HUES64 (cell line): ENCODE data around the gene HYAL2.

Experiments used
- H3K27ac ChIP-seq: 2 replicates; pipeline ENCODE4 v1.7.0; 2013; ENCODE audit warnings: low read depth, low read length, inconsistent platforms
- H3K27me3 ChIP-seq: 2 replicates; pipeline ENCODE4 v1.6.1; 2013; ENCODE audit warnings: mild to moderate bottlenecking, low read length; ENCODE audit not compliant: insufficient read depth
- H3K36me3 ChIP-seq: 2 replicates; pipeline ENCODE4 v1.6.1; 2013; ENCODE audit warnings: mild to moderate bottlenecking, low read length; ENCODE audit not compliant: insufficient read depth
- H3K4me1 ChIP-seq: 2 replicates; pipeline ENCODE4 v1.6.1; 2013; ENCODE audit warnings: mild to moderate bottlenecking, low read length, moderate library complexity; ENCODE audit not compliant: insufficient read depth
- H3K4me3 ChIP-seq: 2 replicates; pipeline ENCODE4 v1.5.1; 2013; ENCODE audit warnings: mild to moderate bottlenecking, low read length, moderate library complexity
- H3K9ac ChIP-seq: 2 replicates; pipeline ENCODE4 v1.6.1; 2013; ENCODE audit warnings: mild to moderate bottlenecking, low read depth, low read length
- H3K9me3 ChIP-seq: 2 replicates; pipeline ENCODE4 v1.6.1; 2013; ENCODE audit warnings: low read depth, low read length; ENCODE audit not compliant: insufficient read depth
- WGBS: fragments of 150-250, 120-280 bp; methylation state at CpG from one replicate; pipeline ENCODE4 v1.1.7; 2013; ENCODE audit warnings: missing lambda C conversion rate; 5-methylcytosine and 5-hydroxymethylcytosine counted together

Gene HYAL2

DNA sequence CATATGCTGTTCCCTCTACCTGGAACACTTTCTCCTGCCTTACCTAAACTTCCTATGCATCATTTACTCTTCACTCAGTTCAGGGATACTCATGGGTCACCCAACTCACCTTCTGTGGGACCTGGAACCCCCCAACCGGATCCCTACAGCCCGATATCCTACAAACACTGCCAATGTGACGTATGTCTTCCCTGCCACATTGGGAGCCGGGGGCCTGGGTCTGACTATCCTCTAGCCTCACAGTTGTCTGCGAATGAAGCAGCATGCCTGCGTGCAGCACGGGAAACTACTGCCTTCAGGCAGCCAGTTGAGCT is 27.6 kb upstream of the HYAL2 start:
- Histone ChIP-seq H3K27ac (no peak overlapping the region), H3K4me3 (peak overlapping the region; percentile 81), H3K27me3 (peaks cover 13% of the 10 kb centered on the region), H3K36me3 (peaks cover 24% of the 10 kb centered on the region), H3K4me1 (peaks cover 3% of the 10 kb centered on the region; the same call in 1 of the 2 replicates), H3K9me3 (no peaks in the 10 kb centered on the region), H3K9ac (peak overlapping the region; percentile 14; the same call in 1 of the 2 replicates)
- WGBS = 42% methylated on average over 7 of the region's 7 CpGs

DNA sequence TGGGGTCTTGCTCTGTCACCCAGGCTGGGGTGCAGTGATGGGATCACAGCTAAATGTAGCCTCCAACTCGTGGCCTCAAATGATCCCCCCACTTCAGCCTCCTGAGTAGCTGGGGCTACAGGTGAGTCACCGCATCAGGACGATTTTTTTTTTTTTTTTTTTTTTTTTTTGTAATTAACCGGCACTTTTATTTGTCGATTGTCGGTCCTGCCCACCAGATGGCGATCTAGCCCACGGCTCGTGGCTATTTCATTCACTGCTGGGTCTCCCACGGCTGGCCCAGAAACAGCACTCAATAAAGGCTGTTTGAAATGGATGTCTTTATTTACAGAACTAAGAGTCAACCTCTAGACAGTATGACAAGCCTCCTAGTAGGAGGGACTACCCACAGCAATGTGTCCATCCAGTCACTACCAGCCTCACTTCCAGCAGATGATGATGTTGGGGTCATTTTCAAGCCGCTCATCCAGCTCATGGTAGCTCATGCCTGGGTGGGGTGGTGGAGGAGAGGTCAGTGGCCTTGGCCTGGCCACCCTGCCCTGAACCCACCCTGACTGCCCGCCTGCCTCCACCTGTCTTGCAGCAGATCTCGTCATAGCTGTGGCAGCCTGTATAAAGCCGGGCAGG is 24.8 kb upstream of the HYAL2 start:
- Histone ChIP-seq H3K27ac (no peak overlapping the region), H3K4me1 (peaks cover 3% of the 10 kb centered on the region; the same call in 1 of the 2 replicates)

DNA sequence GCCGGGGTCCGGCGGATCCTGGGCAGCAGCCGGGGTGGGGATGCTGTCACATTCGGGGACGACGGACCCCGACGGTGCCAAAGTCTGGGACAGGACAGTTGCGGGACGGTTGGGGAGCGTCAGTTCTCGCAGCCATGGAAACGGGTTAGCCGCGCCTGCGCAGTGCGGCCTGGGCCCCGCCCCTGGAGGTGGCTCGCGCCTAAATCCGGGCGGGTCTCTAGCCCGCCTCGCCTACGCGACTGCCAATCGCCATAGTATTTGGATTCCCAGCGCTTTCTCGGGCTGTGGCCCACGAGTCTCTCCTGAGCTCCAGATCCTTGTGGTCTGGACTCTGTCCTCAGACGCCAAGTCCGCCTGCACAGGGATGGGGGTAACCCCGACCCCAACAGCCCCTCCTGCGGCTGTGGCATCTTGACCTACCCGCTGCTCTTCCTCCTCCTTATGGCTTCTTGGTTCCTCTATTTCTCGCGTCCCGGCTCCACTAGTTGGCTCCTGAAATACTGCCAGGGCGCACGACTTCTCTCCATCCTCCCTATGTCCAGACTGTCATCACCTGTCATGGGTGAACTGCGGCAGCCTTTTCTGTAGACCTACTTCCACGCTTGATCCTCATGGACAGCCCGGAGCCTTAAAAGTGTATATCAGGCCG is 23.2 kb upstream of the HYAL2 start, which contains the start of gene ZMYND10:
TSS of gene ZMYND10 (minus strand) at position 147 of the 649 bp plus-strand sequence. CDS start 153 bp downstream, outside the sequence.
- Histone ChIP-seq H3K27ac (no peak within 1 kb of the TSS), H3K4me3 (peak within 1 kb of the TSS; percentile 56), H3K36me3 (peaks cover 7% of the 10 kb centered on the region), H3K9me3 (no peaks in the 10 kb centered on the region), H3K27me3 (peaks cover 46% of the 10 kb centered on the region), H3K9ac (no peak within 1 kb of the TSS; the same call in 1 of the 2 replicates), H3K4me1 (no peaks in the 10 kb centered on the region)
- 11% methylated on average over 45 of the region's 45 CpGs for WGBS

More for the DNA sequence above, 24.8 kb upstream of the HYAL2 start:
- 36% methylated on average over 12 of the region's 14 CpGs for WGBS
- Histone ChIP-seq H3K27me3 (peaks cover 30% of the 10 kb centered on the region), H3K36me3 (peaks cover 7% of the 10 kb centered on the region), H3K9me3 (no peaks in the 10 kb centered on the region), H3K9ac (no peak overlapping the region), H3K4me3 (no peak overlapping the region)

DNA sequence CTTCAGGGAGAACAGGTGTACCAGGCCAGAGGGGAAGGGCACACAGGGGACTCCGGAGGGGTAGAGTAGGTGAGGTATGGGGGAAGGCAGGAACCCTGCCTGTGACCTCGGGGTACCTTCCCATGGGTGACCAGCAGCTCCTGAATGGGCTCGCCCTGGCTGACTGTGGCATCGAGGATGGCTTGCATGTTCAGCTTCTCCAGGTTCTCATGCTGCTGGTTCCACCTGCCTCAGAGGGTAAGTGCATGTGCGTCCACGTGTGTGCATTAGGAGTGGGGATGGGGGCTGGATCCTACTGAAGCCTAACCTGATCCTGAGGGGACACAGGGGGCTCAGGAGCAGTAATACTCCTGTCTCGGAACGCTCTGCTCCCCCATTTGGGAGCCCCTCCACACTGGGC is 22.5 kb upstream of the HYAL2 start:
- peaks cover 53% of the 10 kb centered on the region for H3K27me3 ChIP-seq
- no peak overlapping the region for H3K27ac ChIP-seq
- H3K36me3 ChIP-seq = peaks cover 7% of the 10 kb centered on the region
- no peaks in the 10 kb centered on the region for H3K9me3 ChIP-seq
- H3K4me3 ChIP-seq = peak overlapping the region; percentile 56
- 61% methylated on average over 8 of the region's 8 CpGs for WGBS
- H3K4me1 ChIP-seq = 0 out of 2 replicates have a peak, but pooled peaks cover 2% of the 10 kb centered on the region
- H3K9ac ChIP-seq = no peak overlapping the region

DNA sequence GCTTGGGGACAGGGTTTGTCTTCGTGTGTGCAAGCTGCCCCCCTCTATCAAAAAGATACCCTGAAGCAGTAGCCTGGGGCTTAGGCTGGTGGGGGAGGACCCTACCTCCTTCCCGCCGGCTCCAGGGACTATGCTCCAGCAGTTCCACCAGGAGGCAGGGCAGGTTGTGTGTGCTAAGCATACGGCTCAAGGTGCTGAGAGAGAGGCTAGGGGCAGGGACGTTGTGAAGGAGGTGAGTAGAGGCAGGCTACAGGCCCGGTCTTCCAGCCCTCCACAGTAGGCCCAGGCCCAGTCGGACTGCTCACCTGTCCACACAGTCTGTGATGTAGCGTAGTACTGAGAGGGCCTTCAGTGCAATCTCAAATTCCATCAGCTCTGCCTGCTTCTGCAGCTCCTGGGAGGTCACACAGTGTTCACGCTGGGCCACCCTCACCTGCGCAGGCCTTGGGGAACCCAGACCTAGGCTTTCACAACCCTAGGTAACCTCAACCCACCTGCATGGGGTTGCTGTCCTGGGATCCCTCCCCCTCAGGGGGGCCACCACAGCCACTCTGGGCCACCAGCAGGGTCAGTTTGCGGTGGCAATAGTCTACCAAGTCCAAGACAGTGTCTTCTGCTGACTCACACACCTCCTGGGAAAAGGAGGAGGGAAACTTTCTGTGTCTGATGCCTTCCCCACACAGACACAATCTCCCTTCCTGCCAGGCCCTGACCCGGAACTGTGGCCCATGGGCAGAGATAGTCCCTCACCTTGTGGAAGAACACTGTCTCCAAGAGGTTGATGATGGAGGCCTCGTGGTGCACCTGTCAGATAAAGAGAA is 20.5 kb upstream of the HYAL2 start:
- Histone ChIP-seq H3K27me3 (peaks cover 72% of the 10 kb centered on the region), H3K4me3 (no peak overlapping the region), H3K27ac (no peak overlapping the region), H3K36me3 (no peaks in the 10 kb centered on the region), H3K9ac (no peak overlapping the region), H3K9me3 (no peaks in the 10 kb centered on the region), H3K4me1 (0 out of 2 replicates have a peak, but pooled peaks cover 6% of the 10 kb centered on the region)
- WGBS = 67% methylated on average over 13 of the region's 13 CpGs

DNA sequence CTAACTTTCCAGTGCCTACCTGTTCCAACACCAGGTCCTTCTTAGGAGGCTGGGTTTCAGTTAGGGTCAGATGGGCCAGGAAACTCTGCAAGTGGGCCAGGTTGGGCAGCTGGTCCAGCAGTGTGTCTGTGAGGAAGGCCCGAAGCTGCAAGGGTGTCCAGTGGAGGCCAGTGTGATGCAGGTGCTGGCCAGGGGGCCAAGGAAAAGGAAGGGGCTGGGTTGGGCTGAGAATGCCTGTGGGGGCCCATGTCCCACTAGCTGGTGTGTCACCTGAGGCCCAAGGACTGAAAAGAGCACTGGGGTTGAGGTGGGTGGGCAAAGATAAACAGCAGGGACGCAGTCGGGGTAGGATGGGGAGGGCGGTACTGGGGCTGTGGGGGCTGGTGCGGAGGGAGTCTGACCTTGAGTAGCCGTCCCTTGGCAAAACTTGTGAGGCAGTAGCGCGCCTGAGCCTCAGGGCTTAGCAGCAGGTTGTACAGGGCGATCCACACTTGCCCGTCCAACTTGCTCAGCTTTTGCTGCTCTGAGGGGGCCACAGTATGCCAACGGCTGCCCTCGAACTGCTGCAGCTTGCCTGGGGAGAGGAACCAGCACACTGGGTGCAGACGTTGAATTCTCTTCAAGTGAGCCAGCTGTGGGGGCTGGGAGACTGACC is 19.6 kb upstream of the HYAL2 start:
- H3K36me3 ChIP-seq = no peaks in the 10 kb centered on the region
- 0 out of 2 replicates have a peak, but pooled peaks cover 6% of the 10 kb centered on the region for H3K4me1 ChIP-seq
- H3K27ac ChIP-seq = no peak overlapping the region
- WGBS = 92% methylated on average over 13 of the region's 13 CpGs
- H3K9ac ChIP-seq = no peak overlapping the region
- no peak overlapping the region for H3K4me3 ChIP-seq
- no peaks in the 10 kb centered on the region for H3K9me3 ChIP-seq
- peaks cover 73% of the 10 kb centered on the region for H3K27me3 ChIP-seq

DNA sequence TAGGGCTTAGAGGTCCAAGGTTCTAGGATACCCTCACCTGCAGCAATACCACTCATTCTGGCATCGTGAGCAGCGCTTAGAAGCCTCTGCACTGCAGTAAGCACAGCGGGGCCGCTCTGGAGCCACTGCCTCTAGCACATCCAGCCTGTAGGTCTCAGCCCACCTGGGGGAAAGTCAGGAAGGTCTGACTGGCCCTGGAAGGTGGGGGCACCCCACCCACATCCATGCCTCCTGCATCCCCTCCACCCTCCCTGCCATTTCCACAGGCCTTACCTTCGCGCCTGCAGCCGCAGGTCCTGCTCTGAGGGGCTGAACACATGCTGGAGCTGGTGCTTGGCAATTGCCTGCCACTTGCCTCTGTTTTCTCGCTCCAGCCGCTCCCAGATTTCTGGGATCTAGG is 19.0 kb upstream of the HYAL2 start:
- WGBS = 90% methylated on average over 9 of the region's 9 CpGs
- Histone ChIP-seq H3K4me3 (no peak overlapping the region), H3K9ac (no peak overlapping the region), H3K4me1 (0 out of 2 replicates have a peak, but pooled peaks cover 6% of the 10 kb centered on the region), H3K9me3 (no peaks in the 10 kb centered on the region), H3K27me3 (peaks cover 72% of the 10 kb centered on the region), H3K27ac (no peak overlapping the region), H3K36me3 (no peaks in the 10 kb centered on the region)

DNA sequence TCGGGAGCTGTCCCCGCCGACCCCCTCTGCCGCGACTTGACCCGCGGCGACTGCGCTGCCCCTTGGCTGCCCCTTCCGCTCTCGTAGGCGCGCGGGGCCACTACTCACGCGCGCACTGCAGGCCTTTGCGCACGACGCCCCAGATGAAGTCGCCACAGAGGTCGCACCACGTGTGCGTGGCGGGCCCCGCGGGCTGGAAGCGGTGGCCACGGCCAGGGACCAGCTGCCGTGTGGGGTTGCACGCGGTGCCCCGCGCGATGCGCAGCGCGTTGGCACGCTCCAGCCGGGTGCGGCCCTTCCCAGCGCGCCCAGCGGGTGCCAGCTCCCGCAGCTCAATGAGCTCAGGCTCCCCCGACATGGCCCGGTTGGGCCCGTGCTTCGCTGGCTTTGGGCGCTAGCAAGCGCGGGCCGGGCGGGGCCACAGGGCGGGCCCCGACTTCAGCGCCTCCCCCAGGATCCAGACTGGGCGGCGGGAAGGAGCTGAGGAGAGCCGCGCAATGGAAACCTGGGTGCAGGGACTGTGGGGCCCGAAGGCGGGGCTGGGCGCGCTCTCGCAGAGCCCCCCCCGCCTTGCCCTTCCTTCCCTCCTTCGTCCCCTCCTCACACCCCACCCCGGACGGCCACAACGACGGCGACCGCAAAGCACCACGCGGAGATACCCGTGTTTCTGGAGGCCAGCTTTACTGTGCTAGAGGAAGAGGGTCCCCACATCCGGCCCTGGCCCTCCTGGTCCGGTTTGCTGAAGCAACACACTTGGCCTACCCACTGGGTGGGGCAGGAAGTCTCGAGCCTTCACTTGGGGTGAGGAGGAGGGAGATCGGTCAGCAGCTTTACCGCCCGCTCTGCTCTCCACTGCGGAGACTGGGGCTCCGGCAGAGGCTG is 18.1 kb upstream of the HYAL2 start, which contains the start of gene RASSF1:
TSS of gene RASSF1 (minus strand) at position 389 of the 882 bp plus-strand sequence. CDS start at position 358, 31 bp downstream.
- Histone ChIP-seq H3K4me1 (0 out of 2 replicates have a peak, but pooled peaks cover 12% of the 10 kb centered on the region), H3K27me3 (peaks cover 64% of the 10 kb centered on the region), H3K36me3 (no peaks in the 10 kb centered on the region), H3K27ac (no peak within 1 kb of the TSS), H3K9me3 (no peaks in the 10 kb centered on the region), H3K4me3 (peak within 1 kb of the TSS; percentile 57), H3K9ac (peak within 1 kb of the TSS; percentile 39; the same call in 1 of the 2 replicates)
- 8% methylated on average over 85 of the region's 85 CpGs for WGBS

DNA sequence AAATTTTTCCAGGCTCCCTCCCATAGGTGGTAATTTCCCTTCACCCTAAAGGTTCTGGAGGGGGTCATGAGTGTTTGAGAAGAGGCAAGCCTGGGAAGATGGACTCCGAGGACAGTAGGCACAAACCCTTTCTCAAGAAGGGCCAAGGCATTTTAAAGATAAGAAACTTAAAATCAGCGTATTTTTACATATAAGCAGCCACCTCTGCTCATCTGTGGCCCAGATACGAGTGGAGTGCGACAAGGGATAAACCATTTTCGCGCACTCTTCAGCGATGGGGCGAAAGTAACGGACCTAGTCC is 17.6 kb upstream of the HYAL2 start:
- H3K4me3 ChIP-seq = peak overlapping the region; percentile 57
- no peak overlapping the region for H3K27ac ChIP-seq
- 0 out of 2 replicates have a peak, but pooled peaks cover 12% of the 10 kb centered on the region for H3K4me1 ChIP-seq
- WGBS = 26% methylated on average over 9 of the region's 9 CpGs
- no peaks in the 10 kb centered on the region for H3K9me3 ChIP-seq
- no peaks in the 10 kb centered on the region for H3K36me3 ChIP-seq
- H3K9ac ChIP-seq = no peak overlapping the region; the same call in 1 of the 2 replicates
- H3K27me3 ChIP-seq = peaks cover 59% of the 10 kb centered on the region
